Measurements from ENCODE around the gene CROCC2.

CROCC2 gene

GRCh38 chr2:241019441-241020139, 113.5 kb downstream of the CROCC2 start:
- no peak for TF ChIP-seq CTCF (IDR thresholded peaks at IDR 0.05)

- no peak for TF ChIP-seq CTCF (IDR thresholded peaks at IDR 0.05)
Measured at GRCh38 chr2:241020201-241020600, 114.1 kb downstream of the CROCC2 start.

DNA sequence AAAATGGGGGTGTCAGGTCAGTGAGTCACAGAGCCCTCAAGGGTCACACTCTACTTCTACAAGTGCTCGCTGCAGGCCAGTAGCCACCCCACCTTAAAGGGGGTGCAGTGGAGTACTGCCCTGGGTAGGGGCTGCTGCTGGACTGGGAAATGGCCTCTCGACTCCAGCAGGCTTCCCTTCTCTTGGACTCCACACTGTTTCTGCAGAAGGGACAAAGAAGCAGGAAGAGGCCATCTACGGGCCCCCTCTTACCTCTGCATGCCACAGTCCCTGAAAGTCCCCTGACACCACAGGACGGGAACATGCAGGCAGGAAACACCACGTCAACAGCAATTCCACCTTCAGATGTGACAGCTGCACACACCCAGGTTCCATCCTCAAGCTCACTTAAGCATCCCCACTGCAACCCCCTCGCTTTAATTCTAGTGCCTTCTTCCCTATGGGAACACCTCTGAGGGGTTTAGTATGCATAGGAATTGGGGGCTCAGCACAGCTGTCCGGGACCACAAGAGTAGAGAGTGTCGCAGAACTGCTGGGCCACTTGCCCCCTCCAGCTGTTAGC, 114.6 kb downstream of the CROCC2 start:
- no peak for TF ChIP-seq CTCF (IDR thresholded peaks at IDR 0.05)

DNA sequence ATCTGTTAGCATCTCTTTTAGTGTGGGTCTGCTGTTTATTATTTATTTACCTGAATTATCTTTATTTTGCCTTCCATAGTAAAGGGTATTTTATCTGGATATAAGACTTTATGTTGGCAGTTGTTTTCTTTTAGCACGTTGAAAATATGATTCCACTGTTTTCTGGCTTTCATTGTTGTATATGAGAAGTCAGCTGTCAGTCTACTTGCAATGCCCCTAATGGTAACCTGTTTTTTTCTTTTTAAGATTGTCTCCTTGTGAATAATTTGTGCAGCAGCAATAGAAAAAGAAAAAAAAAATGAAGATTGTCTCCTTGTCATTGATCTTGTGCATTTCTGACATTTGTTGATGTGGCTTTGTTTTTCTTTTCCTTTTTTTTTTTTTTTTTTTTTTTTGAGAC, 119.5 kb downstream of the CROCC2 start:
- no peak for TF ChIP-seq CTCF (IDR thresholded peaks at IDR 0.05)

GRCh38 chr2:241029599-241030332, 123.6 kb downstream of the CROCC2 start:
- no peak for TF ChIP-seq CTCF (IDR thresholded peaks at IDR 0.05)

DNA sequence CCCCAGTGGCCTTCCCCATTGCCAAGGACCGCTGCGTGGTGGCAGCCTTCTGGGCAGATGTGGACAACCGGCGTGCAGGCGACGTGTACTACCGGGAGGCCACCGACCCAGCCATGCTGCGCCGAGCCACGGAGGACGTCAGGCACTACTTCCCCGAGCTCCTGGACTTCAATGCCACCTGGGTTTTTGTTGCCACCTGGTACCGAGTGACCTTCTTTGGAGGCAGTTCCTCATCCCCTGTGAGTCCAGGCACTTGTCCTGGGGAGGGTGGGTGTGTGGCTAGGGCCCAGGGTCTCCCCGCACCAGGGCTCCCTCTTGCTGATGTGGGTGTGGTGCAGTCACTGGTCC, 124.2 kb downstream of the CROCC2 start:
- TF ChIP-seq CTCF (IDR thresholded peaks at IDR 0.05): no peak

GRCh38 chr2:241030883-241031282, 124.7 kb downstream of the CROCC2 start:
- TF ChIP-seq CTCF (IDR thresholded peaks at IDR 0.05): no peak

Measured in LNCAP (cell line).